Stimulated activated CD4-positive, alpha-beta T cell treated with anti-CD3 and anti-CD28 coated beads, Interleukin-4, amount 100 ng/mL, for 48 hours (primary cell): ENCODE measurements around the gene SIN3A.
"Not testable (repeated sequence)": the region's sequence is repeated elsewhere in the genome, so short reads cannot be mapped to it uniquely, and the experiment has no call there.

Experiments used
- DNase-seq, 2 donors: peaks; one replicate each; pipeline ENCODE4 v3.0.0-alpha.2; 2020; ENCODE audit warnings: low read depth in 2 of 2

Gene SIN3A

GRCh38 chr15:75451674-75452363 is at the start of gene SIN3A:
SIN3A (minus strand) TSS chr15:75451690; CDS start chr15:75430375, 21,315 bp downstream.
- DNase-seq = peak; percentile 99

- DNase-seq = no peak
These were observed 42.2 kb upstream of the SIN3A start for GRCh38 chr15:75493732-75494131.

GRCh38 chr15:75483961-75484360 is 32.5 kb upstream of the SIN3A start:
- DNase-seq = no peak

- DNase-seq = not testable (repeated sequence)
These were observed 32.1 kb upstream of the SIN3A start for GRCh38 chr15:75483556-75483955.

GRCh38 chr15:75483106-75483505 is 31.6 kb upstream of the SIN3A start:
- DNase-seq = no peak

- not testable (repeated sequence) for DNase-seq
These were observed 29.0 kb upstream of the SIN3A start for GRCh38 chr15:75480463-75480862.

GRCh38 chr15:75479670-75480069 is 28.2 kb upstream of the SIN3A start:
- no peak for DNase-seq

- DNase-seq = not testable (repeated sequence)
These were observed 25.6 kb upstream of the SIN3A start for GRCh38 chr15:75477094-75477493.

GRCh38 chr15:75468913-75469598 is 17.6 kb upstream of the SIN3A start:
- no peak for DNase-seq

GRCh38 chr15:75460646-75461045 is 9.2 kb upstream of the SIN3A start:
- DNase-seq = no peak

GRCh38 chr15:75459581-75459980 is 8.1 kb upstream of the SIN3A start:
- no peak for DNase-seq

- DNase-seq = no peak
These were observed 5.2 kb upstream of the SIN3A start for GRCh38 chr15:75456710-75457109.

GRCh38 chr15:75455982-75456531 is 4.6 kb upstream of the SIN3A start:
- DNase-seq = peak; percentile 49 to 52

GRCh38 chr15:75455424-75455981 is 4.0 kb upstream of the SIN3A start:
- peak; percentile 83 to 90 for DNase-seq

GRCh38 chr15:75454471-75455378 is 3.2 kb upstream of the SIN3A start:
- DNase-seq = peak; percentile 69 to 79

GRCh38 chr15:75453703-75454470 is 2.4 kb upstream of the SIN3A start:
- peak; percentile 92 to 96 for DNase-seq

GRCh38 chr15:75452865-75453702 is 1.6 kb upstream of the SIN3A start:
- peak; percentile 69 to 79 for DNase-seq

GRCh38 chr15:75452364-75452864 is 924 bp upstream of the SIN3A start:
- DNase-seq = peak; percentile 67 to 79

- DNase-seq = no peak
These were observed 252 bp downstream of the SIN3A start for GRCh38 chr15:75451202-75451673.
